ENCODE measurements around the gene CNMD. TPM values are rescaled to one million over a fixed set of nuclear protein-coding genes. Genes with fewer than 3 reads are reported as not detected.

The CNMD gene
- total and polyA plus RNA-seq, 5 donors from 2014 or later = 0.11 TPM; not detected in 4

GRCh38 chr13:52765611-52766390 lies 26.2 kb upstream of the CNMD start:
- Mint-ChIP-seq H3K27me3 (peaks cover 6% of the 10 kb centered on the region), H3K27ac (no peak overlapping the region), H3K36me3 (no peaks in the 10 kb centered on the region), H3K4me1 (no peaks in the 10 kb centered on the region), H3K4me3 (no peak overlapping the region), H3K9me3 (peaks cover 0 to 2% (median 0%) of the 10 kb centered on the region in 7 donors)
- Histone ChIP-seq H3K27me3 (ENCODE audit: control insufficient read depth, insufficient read depth, low read length) (no peaks in the 10 kb centered on the region), H3K9me3 (ENCODE audit: control insufficient read depth in 2 of 2, low read length in 2 of 2) (no peaks in the 10 kb centered on the region), H3K36me3 (ENCODE audit: control insufficient read depth, insufficient read depth, low read length) (no peaks in the 10 kb centered on the region), H3K4me1 (ENCODE audit: control insufficient read depth, insufficient read depth, low read length, poor library complexity, severe bottlenecking) (no peaks in the 10 kb centered on the region), H3K4me3 (ENCODE audit: low read depth, low read length) (no peak overlapping the region), H3K27ac (ENCODE audit: insufficient read depth, low read length, poor library complexity, severe bottlenecking) (no peak overlapping the region)
- DNase-seq (no peak), ATAC-seq (ENCODE audit: low read depth in 2 of 2) (no peak)

GRCh38 chr13:52760077-52760476 lies 20.5 kb upstream of the CNMD start:
- H3K4me1 ChIP-seq (ENCODE audit: control insufficient read depth, insufficient read depth, low read length, poor library complexity, severe bottlenecking) = no peaks in the 10 kb centered on the region
- H3K4me3 ChIP-seq (ENCODE audit: low read depth, low read length) = no peak overlapping the region
- Mint-ChIP-seq H3K27me3 (peaks cover 4% of the 10 kb centered on the region), H3K9me3 (peaks cover 0 to 3% (median 0%) of the 10 kb centered on the region in 7 donors), H3K36me3 (no peaks in the 10 kb centered on the region), H3K4me1 (no peaks in the 10 kb centered on the region), H3K27ac (no peak overlapping the region), H3K4me3 (no peak overlapping the region)
- H3K9me3 ChIP-seq (ENCODE audit: control insufficient read depth in 2 of 2, low read length in 2 of 2) = no peaks in the 10 kb centered on the region
- DNase-seq = no peak
- no peaks in the 10 kb centered on the region for H3K36me3 ChIP-seq (ENCODE audit: control insufficient read depth, insufficient read depth, low read length)
- no peak overlapping the region for H3K27ac ChIP-seq (ENCODE audit: insufficient read depth, low read length, poor library complexity, severe bottlenecking)
- peaks cover 2% of the 10 kb centered on the region for H3K27me3 ChIP-seq (ENCODE audit: control insufficient read depth, insufficient read depth, low read length)
- no peak for ATAC-seq (ENCODE audit: low read depth in 2 of 2)

DNA sequence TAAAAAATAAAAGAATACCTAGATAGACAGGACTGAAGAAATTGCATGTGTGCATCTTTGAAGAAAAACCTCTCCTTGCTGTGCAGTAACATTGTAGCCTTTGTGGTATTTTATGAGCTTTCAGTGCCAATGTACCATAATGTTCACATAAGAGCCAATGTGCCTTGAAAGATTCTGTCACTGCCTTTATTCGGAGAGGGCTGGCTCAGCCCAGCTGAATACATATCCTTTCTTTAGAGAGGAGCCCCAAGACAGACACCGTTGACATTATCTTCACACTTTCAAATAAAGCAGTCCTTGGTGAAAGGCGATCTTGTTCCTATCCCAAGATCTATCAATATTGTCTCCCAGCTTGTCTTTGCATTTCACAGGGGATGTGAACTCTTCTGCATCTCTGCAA lies 18.5 kb upstream of the CNMD start:
- Mint-ChIP-seq H3K27me3 (peaks cover 14% of the 10 kb centered on the region), H3K27ac (no peak overlapping the region), H3K4me3 (no peak overlapping the region), H3K36me3 (no peaks in the 10 kb centered on the region), H3K4me1 (no peaks in the 10 kb centered on the region), H3K9me3 (peaks cover 0 to 3% (median 0%) of the 10 kb centered on the region in 7 donors)
- H3K4me1 ChIP-seq (ENCODE audit: control insufficient read depth, insufficient read depth, low read length, poor library complexity, severe bottlenecking) = no peaks in the 10 kb centered on the region
- DNase-seq = no peak
- H3K27ac ChIP-seq (ENCODE audit: insufficient read depth, low read length, poor library complexity, severe bottlenecking) = no peak overlapping the region
- H3K9me3 ChIP-seq (ENCODE audit: control insufficient read depth in 2 of 2, low read length in 2 of 2) = no peaks in the 10 kb centered on the region
- no peaks in the 10 kb centered on the region for H3K36me3 ChIP-seq (ENCODE audit: control insufficient read depth, insufficient read depth, low read length)
- ATAC-seq (ENCODE audit: low read depth in 2 of 2) = no peak
- H3K4me3 ChIP-seq (ENCODE audit: low read depth, low read length) = no peak overlapping the region
- peaks cover 2% of the 10 kb centered on the region for H3K27me3 ChIP-seq (ENCODE audit: control insufficient read depth, insufficient read depth, low read length)

DNA sequence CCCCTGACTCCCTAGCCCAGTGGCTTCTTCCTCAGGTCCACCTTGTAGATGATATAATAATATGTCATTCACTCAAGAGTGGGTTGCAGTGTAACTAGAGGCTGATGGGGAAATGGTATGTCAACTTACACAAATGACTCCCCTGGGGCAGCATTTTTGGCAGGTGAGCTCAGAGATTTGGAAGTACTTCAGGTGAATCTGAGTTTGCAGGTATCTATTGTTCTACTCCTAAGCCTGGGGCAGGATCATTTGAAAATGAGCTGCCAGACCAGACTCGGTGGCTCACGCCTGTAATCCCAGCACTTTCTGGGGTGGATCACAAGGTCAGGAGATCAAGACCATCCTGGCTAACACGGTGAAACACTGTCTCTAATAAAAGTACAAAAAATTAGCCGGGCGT lies 11.6 kb upstream of the CNMD start:
- no peak for ATAC-seq (ENCODE audit: low read depth in 2 of 2)
- H3K9me3 ChIP-seq (ENCODE audit: control insufficient read depth in 2 of 2, low read length in 2 of 2) = no peaks in the 10 kb centered on the region
- no peaks in the 10 kb centered on the region for H3K4me1 Mint-ChIP-seq
- H3K27me3 ChIP-seq (ENCODE audit: control insufficient read depth, insufficient read depth, low read length) = peaks cover 5% of the 10 kb centered on the region
- no peak overlapping the region for H3K27ac ChIP-seq (ENCODE audit: insufficient read depth, low read length, poor library complexity, severe bottlenecking)
- no peak overlapping the region for H3K4me3 Mint-ChIP-seq
- no peaks in the 10 kb centered on the region for H3K36me3 Mint-ChIP-seq
- peaks cover 25% of the 10 kb centered on the region for H3K27me3 Mint-ChIP-seq
- H3K27ac Mint-ChIP-seq = no peak overlapping the region
- DNase-seq = no peak
- no peak overlapping the region for H3K4me3 ChIP-seq (ENCODE audit: low read depth, low read length)
- H3K9me3 Mint-ChIP-seq = no peaks in the 10 kb centered on the region
- no peaks in the 10 kb centered on the region for H3K36me3 ChIP-seq (ENCODE audit: control insufficient read depth, insufficient read depth, low read length)
- no peaks in the 10 kb centered on the region for H3K4me1 ChIP-seq (ENCODE audit: control insufficient read depth, insufficient read depth, low read length, poor library complexity, severe bottlenecking)

DNA sequence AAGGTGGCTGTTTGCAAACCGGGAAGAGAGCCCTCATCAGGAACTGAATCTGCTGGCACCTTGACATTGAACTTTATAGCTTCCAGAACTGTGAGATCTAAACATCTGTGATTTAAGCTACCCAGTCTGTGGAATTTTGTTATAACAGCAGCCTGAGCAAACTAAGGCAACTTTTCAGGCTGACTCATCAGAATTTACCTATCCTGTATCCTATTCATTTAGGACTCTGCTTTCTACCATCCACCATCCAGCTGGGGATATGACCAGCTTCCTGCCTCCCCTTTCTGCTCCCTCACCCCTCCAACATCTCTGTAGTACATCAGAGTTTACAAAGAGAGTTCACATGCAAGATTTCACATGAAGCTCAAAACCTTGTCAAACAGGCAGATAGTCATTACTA lies 11.1 kb upstream of the CNMD start:
- Mint-ChIP-seq H3K27me3 (peaks cover 27% of the 10 kb centered on the region), H3K4me1 (no peaks in the 10 kb centered on the region), H3K4me3 (no peak overlapping the region), H3K9me3 (no peaks in the 10 kb centered on the region), H3K36me3 (no peaks in the 10 kb centered on the region), H3K27ac (no peak overlapping the region)
- Histone ChIP-seq H3K4me3 (ENCODE audit: low read depth, low read length) (no peak overlapping the region), H3K4me1 (ENCODE audit: control insufficient read depth, insufficient read depth, low read length, poor library complexity, severe bottlenecking) (no peaks in the 10 kb centered on the region), H3K9me3 (ENCODE audit: control insufficient read depth in 2 of 2, low read length in 2 of 2) (no peaks in the 10 kb centered on the region), H3K36me3 (ENCODE audit: control insufficient read depth, insufficient read depth, low read length) (no peaks in the 10 kb centered on the region), H3K27me3 (ENCODE audit: control insufficient read depth, insufficient read depth, low read length) (peaks cover 5% of the 10 kb centered on the region), H3K27ac (ENCODE audit: insufficient read depth, low read length, poor library complexity, severe bottlenecking) (no peak overlapping the region)
- no peak for DNase-seq
- ATAC-seq (ENCODE audit: low read depth in 2 of 2) = no peak

GRCh38 chr13:52749419-52749818 lies 9.8 kb upstream of the CNMD start:
- DNase-seq = no peak
- H3K27me3 ChIP-seq (ENCODE audit: control insufficient read depth, insufficient read depth, low read length) = peaks cover 5% of the 10 kb centered on the region
- Mint-ChIP-seq H3K4me3 (no peak overlapping the region), H3K4me1 (no peaks in the 10 kb centered on the region), H3K9me3 (peaks cover 0 to 3% (median 0%) of the 10 kb centered on the region in 7 donors), H3K27ac (no peak overlapping the region), H3K36me3 (no peaks in the 10 kb centered on the region), H3K27me3 (peaks cover 31% of the 10 kb centered on the region)
- H3K27ac ChIP-seq (ENCODE audit: insufficient read depth, low read length, poor library complexity, severe bottlenecking) = no peak overlapping the region
- no peaks in the 10 kb centered on the region for H3K36me3 ChIP-seq (ENCODE audit: control insufficient read depth, insufficient read depth, low read length)
- ATAC-seq (ENCODE audit: low read depth in 2 of 2) = no peak
- no peak overlapping the region for H3K4me3 ChIP-seq (ENCODE audit: low read depth, low read length)
- no peaks in the 10 kb centered on the region for H3K4me1 ChIP-seq (ENCODE audit: control insufficient read depth, insufficient read depth, low read length, poor library complexity, severe bottlenecking)
- H3K9me3 ChIP-seq (ENCODE audit: control insufficient read depth in 2 of 2, low read length in 2 of 2) = no peaks in the 10 kb centered on the region

DNA sequence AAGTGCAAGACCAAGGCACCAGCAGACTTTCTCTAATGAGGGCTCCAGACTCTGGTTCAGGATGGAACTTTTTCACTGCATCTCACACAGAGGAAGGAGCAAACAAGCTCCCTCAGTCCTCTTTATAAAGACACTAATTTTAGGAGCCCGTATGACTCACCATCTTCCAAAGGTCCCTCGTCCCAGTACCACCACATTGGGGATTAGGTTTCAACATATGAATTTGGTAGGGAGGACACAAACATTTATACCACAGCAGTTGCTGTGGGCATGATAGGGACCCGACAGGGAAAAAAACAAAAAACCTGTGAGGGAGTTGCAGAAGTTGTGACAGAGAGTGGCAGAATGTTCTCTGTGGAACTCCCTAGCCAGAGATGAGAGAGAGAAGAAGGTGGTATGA lies 6.5 kb upstream of the CNMD start:
- H3K4me3 ChIP-seq (ENCODE audit: low read depth, low read length) = no peak overlapping the region
- Mint-ChIP-seq H3K27ac (peak overlapping the region in 1 of 3 donors; percentile 7), H3K9me3 (peaks cover 0 to 7% (median 1%) of the 10 kb centered on the region in 7 donors), H3K4me3 (no peak overlapping the region), H3K27me3 (peaks cover 34% of the 10 kb centered on the region), H3K36me3 (no peaks in the 10 kb centered on the region), H3K4me1 (no peaks in the 10 kb centered on the region)
- peaks cover 10% of the 10 kb centered on the region for H3K27me3 ChIP-seq (ENCODE audit: control insufficient read depth, insufficient read depth, low read length)
- ATAC-seq (ENCODE audit: low read depth in 2 of 2) (no peak), DNase-seq (no peak)
- no peaks in the 10 kb centered on the region for H3K9me3 ChIP-seq (ENCODE audit: control insufficient read depth in 2 of 2, low read length in 2 of 2)
- H3K27ac ChIP-seq (ENCODE audit: insufficient read depth, low read length, poor library complexity, severe bottlenecking) = no peak overlapping the region
- H3K36me3 ChIP-seq (ENCODE audit: control insufficient read depth, insufficient read depth, low read length) = no peaks in the 10 kb centered on the region
- H3K4me1 ChIP-seq (ENCODE audit: control insufficient read depth, insufficient read depth, low read length, poor library complexity, severe bottlenecking) = no peaks in the 10 kb centered on the region

DNA sequence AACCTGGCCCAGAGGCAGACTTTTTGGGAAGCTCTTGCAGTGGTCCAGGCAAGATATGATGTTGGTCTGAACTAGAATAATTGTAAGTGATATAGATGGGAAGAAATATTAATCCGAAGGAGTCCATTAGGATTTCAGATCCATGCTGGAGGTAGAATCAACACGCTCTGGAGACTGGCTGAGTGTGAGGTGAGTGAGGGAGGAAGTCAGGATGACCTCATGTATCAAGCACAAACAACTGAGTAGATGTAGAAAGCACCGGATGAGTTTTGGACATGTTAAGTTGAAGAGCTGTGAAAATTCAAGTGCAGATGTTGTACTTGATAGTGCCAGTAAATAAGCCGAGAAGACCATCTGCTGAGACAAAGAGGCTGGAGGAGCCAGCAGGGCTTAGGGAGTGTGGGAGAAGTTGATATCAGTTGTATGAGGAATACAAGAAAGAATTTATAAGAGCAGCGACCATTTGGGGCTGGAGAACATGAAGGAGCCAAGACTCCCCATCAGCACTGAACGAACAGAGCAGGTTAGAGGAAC lies 5.3 kb upstream of the CNMD start:
- Mint-ChIP-seq H3K36me3 (no peaks in the 10 kb centered on the region), H3K9me3 (peaks cover 0 to 8% (median 3%) of the 10 kb centered on the region in 7 donors), H3K4me1 (peaks cover 0 to 2% (median 0%) of the 10 kb centered on the region in 4 donors), H3K4me3 (no peak overlapping the region), H3K27ac (no peak overlapping the region), H3K27me3 (peaks cover 41% of the 10 kb centered on the region)
- H3K9me3 ChIP-seq (ENCODE audit: control insufficient read depth in 2 of 2, low read length in 2 of 2) = no peaks in the 10 kb centered on the region
- H3K36me3 ChIP-seq (ENCODE audit: control insufficient read depth, insufficient read depth, low read length) = no peaks in the 10 kb centered on the region
- H3K4me1 ChIP-seq (ENCODE audit: control insufficient read depth, insufficient read depth, low read length, poor library complexity, severe bottlenecking) = no peaks in the 10 kb centered on the region
- no peak overlapping the region for H3K4me3 ChIP-seq (ENCODE audit: low read depth, low read length)
- DNase-seq = no peak
- H3K27me3 ChIP-seq (ENCODE audit: control insufficient read depth, insufficient read depth, low read length) = peaks cover 12% of the 10 kb centered on the region
- H3K27ac ChIP-seq (ENCODE audit: insufficient read depth, low read length, poor library complexity, severe bottlenecking) = no peak overlapping the region
- no peak for ATAC-seq (ENCODE audit: low read depth in 2 of 2)
